Activated effector memory CD4-positive, alpha-beta T cell treated with Interleukin-2 at 50 U/mL for 16 hours (primary cell): ENCODE data around the gene PLGRKT.
"Not testable (repeated sequence)": the region's sequence is repeated elsewhere in the genome, so short reads cannot be mapped to it uniquely, and the experiment has no call there.

Source experiments
- DNase-seq: peaks from one replicate; pipeline ENCODE4 v3.0.0-alpha.2; 2020

PLGRKT gene, protein sequence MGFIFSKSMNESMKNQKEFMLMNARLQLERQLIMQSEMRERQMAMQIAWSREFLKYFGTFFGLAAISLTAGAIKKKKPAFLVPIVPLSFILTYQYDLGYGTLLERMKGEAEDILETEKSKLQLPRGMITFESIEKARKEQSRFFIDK

DNA sequence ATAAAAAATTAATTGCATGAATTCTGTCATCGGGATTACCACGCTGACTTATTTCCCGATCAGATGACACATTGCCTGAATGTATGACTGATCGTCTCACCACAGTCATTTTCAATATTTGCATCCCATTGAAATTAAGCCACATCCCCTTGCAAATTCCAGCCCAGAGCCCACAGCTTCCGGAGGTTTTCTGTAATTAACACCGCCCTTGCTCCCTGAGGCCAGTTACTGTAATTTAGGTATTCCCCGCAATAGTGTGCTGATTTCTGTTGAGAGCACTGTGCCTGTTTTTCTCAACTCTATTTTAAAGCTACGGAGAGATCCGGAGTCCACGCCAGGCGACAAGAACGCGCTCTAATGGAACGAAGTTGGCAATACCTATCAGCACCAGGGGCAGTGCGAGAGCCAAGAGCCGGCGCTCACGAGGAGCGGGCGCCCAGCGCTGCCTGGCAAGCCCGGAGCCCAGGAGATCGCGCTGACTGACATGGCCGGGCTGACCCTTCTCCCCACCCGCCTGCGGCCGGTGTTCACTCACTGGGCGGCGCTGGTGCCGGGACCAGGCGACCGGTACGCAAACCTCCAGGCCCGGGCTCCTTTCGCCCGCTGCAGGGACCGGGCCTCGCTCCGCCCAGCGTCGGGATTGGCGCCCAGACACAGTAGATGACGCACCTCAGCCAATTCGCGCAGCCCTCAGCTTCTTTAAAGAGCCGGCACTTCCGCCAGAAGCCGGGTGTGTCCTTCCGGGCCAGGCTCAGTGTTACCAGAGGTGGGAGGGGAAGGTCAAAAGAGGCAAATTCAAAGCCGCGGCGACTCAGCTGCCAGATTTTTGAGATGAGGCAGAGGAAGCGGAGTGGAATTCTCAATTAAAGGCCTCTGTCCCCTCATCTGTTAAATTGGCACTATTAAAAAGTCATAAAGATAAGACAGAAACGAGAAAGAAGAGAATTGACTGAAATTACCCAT is at the start of gene PLGRKT:
Gene PLGRKT (minus strand): TSS at position 672 of the 963 bp plus-strand sequence. CDS start 5,948 bp downstream, outside the sequence.
- DNase-seq, result peak; percentile 87

DNA sequence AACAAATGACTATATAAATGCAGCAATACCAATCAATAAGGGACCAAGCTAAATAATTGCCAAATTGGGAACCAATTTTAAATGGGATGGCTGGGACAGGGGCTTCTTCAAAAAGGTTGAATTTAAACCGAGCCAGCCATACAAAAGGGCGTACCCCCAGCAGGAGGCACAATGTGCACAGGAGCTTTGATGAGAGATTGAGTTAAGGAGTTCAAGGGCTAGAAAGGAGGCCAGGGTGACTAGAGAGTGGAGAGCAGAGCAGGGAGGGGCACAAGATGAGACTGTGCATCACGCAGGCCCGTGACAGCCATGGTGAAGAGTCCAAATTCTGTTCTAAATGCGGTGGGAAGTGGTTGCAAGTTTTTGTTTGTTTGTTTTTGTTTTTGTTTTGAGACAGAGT is 49.3 kb upstream of the PLGRKT start:
- no peak for DNase-seq

DNA sequence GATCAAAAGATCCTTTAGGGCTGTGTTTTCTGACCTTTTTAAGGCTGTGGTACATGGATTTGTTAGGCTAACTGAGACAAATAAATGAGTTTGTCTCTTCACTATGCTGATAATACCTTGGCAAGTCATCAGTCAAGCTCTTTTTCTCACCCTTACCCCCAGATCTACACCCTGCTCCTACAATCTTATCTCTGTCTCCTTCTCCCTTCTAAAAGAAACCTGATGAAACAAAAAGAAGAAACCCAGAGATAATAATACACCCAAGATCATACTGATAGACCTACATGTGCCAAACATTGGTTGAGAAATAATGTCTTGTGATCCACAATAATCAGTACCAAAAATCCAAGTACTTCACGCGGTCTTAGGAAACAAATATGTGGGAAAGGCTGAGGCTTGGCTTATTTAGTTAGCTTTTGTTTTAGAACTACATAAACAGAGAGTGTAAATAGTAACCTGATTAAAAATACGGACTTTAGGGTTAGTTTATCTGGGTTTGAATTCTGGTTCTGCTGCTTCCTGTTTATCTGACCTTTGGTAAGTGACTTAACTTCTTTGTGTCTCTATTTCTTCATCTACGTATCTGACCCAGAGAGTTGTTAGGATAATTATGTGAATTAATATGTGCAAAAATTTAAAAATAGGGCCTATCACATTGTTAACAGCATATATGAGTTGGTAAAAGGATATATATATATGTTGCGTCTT is 47.8 kb upstream of the PLGRKT start:
- DNase-seq, result no peak

DNA sequence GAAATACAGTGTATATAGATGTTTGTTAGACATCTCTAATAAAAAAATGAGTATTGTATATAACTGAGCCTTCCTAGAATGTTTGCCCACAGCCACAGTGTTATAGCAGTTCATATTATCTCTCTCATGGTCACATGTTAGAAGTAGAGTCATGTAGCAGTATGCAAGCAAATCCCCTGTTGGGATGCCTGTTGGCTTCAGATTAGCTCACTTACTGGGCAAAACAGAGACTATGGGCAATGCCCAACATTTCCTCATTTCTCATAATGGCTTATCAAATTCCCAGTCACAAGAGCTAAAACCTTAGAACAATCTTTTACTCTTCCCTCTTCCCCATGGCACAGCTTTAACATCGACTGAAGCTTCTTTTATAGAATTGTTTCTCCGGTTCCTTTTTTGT is 45.6 kb upstream of the PLGRKT start:
- no peak for DNase-seq

DNA sequence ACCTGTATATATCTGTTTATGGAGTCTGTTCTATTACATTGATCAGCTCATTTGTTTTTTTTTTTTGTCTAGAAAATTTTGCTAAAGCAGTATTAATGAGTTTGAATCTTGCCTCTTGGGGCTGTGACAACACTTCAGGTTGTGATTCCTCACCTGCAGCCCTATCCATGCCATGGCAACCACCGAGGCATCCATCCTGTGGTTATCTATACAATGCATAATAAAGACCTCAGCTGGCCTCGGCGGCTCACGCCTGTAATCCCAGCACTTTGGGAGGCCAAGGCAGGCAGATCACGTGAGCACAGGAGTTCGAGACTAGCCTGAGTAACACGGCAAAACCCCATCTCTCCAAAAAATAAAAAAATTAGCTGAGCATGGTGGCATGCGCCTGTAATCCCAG is 44.5 kb upstream of the PLGRKT start:
- no peak for DNase-seq

DNA sequence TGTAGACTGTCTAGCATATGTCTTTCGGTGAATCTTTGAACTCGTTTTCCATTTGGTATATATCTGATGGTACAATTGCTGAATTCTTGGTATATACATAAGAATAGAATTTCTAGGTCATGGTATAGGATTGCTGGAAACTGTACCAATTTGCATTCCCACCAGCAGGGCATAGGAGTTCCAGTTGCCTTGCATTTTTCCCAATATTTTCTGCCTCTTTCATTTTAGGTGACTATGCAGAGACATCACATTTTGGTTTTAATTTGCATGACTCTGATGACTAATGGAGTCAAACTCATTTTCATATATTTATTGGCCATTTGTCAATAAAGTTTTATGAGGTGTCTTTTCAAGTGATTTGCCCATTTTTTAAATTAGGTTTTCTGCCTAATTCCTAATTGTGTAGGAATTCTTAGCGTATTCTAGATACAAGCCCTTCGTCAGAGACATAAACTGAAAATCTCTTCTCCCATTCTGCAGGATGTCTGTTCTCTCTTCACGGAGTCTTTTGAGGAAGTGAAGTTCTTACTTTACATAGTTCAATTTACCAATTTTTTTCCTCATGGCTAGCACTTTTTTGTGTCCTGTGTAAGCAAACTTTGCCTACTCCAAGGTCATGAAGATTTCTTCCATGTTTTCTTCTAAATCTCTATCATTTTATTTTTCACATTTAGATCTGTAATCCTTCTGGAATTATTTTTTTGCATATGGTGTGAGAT is 43.8 kb upstream of the PLGRKT start:
- DNase-seq, result no peak

DNA sequence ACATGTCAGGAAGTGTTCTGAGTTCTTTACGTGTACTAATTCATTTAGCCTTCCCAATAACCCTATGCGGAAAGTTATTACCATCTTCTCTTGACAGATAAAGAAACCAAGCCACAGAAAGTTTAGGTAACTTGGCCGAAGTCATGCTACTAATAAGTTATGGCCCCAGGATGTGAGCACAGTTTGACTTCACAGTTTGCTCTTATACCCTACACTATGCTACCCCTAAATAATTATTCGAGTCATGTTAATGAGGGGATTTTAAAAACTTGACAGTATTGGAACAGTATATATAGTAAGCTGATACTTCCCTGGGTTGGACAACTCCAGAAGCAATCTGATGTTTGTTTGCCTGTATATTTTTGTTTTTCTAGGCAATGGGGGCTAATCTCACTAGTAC is 43.2 kb upstream of the PLGRKT start:
- DNase-seq, result no peak

DNA sequence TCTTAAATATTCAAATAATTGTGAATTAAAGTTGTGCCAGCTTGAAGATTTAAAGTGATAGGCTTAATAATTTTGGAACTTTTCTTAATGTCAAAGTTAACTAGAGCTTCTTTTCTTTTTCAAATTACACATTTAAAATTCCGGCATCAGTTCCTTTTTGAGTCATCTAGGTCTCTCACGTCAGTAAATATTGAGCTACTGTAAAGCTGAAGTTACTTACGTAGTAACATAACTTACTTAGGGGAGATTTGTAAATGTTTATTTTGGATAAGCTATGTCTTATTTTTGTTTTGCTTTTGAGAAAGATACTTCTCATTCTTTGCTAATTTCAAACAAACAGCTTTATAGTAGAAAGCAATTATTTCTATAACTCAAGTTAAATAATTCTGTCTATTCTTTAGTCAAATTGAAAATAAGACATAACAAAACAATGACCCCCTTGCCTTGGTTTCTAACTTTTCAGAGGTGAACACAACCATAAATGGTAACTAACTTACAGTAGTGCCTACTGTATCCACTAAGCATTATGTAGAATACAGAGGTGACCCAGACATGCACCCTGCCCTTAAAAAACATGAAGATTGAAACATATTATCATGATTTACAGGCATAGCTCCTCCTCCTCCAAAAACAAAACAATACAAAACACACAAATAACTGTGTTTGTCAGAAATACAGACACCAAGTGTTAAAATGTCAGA is 42.4 kb upstream of the PLGRKT start:
- DNase-seq, result no peak

DNA sequence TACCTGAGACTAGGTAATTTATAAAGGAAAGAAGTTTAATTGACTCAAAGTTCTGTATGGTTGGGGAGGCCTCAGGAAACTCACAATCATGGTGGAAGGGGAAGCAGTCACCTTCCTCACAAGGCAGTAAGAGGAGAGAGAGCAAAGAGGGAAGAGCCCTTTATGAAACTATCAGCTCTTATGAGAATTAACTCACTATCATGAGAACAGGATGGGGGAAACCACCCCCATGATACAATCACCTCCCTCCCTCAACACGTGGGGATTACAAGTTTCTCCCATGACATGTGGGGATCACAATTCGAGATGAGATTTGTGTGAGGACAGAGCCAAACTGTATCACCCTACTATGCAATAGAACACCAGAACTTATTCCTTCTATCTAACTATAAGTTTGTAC is 40.5 kb upstream of the PLGRKT start:
- no peak for DNase-seq

DNA sequence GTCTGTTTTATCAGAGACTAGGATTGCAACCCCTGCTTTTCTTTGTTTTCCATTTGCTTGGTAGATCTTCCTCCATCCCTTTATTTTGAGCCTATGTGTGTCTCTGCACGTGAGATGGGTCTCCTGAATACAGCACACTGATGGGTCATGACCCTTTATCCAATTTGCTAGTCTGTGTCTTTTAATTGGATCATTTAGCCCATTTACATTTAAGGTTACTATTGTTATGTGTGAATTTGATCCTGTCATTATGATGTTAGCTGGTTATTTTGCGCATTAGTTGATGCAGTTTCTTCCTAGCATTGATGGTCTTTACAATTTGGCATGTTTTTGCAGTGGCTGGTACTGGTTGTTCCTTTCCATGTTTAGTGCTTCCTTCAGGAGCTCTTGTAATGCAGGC is 37.9 kb upstream of the PLGRKT start:
- DNase-seq, result not testable (repeated sequence)

DNA sequence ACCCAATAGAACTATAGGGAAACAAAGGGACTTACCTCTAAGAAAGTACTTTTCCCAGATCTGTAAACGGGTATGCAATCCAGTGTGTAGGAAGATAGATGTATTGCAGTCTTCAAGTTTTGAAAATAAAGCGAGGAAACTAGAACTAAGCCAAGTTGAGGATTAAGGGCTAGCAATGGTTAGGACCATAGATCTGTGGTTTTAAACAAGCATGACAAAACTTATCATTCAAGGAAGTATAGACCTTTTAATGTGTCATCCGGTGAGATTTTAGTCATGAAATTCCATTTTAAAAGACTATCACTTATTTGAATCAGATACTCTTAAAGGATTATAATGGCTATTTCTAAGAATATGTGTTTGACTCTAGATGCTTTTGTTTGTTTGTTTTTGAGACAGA is 33.1 kb upstream of the PLGRKT start:
- DNase-seq, result no peak

DNA sequence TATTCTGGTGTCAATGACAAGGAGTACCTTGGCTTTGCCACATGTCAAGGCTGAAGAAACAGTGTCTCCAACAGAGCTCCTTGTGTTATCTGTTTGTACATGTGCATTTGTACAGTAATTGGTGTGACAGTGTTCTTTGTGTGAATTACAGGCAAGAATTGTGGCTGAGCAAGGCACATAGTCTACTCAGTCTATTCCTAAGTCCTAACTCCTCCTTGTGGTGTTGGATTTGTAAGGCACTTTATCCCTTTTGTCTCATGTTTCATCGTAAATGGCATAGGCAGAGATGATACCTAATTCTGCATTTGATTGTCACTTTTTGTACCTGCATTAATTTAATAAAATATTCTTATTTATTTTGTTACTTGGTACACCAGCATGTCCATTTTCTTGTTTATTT is 32.4 kb upstream of the PLGRKT start:
- no peak for DNase-seq

DNA sequence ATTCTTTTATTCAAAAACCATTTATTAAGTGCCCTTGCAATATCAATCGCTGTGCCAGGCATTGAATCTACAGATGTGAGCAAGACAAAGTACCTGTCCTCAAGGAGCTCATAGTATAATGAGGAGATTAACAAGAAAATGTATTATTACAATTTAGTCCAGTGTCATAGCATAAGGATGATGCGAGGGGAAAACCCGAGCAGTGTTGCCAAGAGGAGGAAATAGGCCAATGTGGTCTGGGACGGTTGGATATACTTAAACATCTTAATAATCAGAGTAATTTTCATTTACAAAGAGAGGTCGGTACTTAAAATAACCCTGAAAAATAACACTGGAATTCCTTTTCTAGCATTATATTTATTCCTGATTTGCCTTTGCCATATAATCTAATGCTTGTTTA is 31.1 kb upstream of the PLGRKT start:
- DNase-seq, result no peak

DNA sequence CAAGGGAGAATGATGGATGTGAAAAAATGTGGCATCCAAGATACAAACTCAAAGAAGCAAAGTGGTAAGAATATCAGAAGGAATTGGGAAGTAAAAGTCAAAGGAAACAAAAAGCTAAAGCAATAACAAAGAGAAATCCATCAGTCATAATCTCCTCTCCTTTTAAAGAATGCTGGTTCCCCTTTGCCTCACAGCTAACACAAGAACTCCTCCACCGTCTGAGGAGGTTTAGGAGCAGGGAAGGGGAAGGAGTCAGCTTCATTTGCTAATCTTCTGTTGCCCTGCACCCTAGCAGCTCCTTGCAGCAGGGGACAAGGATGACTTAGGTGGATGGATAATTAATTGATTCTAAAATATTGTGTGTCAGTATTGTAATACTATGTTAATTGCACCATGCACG is 29.0 kb upstream of the PLGRKT start:
- DNase-seq, result no peak

DNA sequence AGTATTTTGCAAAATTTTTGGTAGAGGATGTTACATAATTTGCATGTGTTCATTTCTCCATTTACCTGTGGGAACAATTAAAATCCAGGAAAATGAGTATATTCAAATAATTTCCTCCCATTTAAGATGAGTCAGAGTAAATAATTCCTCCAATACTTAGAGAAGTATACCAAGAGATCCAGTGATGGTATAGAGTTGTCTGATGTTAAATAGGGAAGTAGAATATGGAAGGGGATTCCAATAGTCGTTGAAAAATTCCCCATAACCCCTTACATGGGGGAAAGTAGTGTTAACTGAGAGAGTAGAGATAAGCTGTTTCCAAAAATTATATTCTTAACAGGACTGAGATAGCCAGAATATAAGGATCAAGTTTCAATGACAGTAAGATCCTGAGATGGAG is 28.3 kb upstream of the PLGRKT start:
- DNase-seq, result no peak

DNA sequence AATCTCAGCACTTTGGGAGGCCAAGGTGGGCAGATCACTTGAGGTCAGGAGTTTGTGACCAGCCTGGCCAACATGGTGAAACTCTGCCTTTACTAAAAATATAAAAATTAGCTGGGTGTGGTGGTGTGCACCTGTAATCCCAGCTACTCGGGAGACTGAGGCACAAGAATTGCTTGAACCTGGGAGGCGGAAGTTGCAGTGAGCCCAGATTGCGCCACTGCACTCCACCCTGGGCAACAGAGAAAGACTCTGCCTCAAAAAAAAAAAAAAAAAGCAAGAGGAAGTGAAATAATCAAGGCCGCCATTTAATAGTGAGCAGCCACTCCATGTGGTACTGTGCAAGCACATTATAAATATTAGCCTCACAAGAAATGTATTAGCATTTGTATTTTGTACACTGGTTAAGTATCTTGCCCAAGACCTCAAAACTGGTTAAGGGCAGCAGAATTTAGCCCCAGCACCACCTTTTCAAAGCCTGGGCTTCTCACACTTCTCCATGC is 27.2 kb upstream of the PLGRKT start:
- DNase-seq, result not testable (repeated sequence)

DNA sequence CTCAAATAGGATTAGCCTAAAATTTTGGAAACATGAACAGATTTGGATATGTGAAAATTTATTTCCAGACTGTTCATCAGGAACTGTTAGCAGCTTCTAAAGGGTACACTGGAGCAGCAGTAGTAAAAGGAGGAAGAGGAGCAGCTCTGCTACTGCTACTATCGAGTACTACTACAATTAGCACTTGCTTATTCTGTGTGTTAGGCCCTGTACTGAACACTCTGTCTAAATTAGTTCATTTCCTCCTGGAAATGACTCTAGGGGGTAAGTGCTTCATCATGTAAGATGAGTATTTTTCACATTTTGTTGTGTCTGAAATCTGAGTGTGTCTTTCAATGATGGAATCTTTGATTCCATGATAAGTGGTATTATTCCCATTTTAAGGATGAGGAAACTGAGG is 22.4 kb upstream of the PLGRKT start:
- DNase-seq, result no peak

DNA sequence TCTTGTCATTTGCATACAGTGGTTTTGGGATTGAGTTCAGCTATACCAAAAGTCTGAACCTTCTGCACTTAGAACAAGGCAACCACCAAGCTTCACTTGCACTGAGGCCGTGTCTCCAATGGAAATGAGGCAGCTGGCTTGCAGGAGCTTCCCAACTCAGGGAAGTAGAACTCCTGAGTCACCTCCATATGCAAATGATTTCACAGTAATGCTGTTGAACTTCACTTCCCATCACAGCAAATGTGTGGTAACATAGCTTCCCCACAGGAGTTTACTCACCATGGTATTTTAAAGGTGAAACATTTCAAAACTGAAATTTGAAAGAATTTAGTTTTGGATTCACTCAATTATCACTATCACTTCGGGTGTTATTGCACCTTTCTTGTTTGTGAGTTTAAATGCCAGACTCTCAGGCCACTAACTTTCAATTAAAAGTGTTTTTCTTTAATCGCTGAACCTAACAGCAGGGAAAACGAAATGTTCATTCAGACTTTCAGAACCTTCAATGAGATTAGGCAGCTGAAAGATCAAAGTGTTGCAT is 21.6 kb upstream of the PLGRKT start:
- DNase-seq, result no peak

DNA sequence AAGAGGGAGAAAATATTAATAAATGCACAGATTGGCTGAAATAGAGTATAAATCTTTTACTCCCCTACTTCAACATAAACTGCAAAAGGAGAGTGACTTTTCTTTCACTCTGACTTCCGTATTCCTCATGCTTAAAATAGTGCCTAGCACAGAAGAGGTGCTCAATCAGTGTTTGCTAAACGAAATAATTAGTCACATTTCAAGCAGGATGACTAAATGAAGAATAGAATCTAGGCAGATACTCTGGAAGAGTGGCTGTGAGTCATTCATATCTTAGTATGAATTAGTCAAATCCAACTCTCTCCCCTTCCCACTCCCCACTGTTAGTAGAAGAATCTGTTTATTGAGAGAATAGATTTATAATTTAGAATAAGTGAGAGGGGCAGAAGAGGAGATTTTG is 17.5 kb upstream of the PLGRKT start:
- no peak for DNase-seq

DNA sequence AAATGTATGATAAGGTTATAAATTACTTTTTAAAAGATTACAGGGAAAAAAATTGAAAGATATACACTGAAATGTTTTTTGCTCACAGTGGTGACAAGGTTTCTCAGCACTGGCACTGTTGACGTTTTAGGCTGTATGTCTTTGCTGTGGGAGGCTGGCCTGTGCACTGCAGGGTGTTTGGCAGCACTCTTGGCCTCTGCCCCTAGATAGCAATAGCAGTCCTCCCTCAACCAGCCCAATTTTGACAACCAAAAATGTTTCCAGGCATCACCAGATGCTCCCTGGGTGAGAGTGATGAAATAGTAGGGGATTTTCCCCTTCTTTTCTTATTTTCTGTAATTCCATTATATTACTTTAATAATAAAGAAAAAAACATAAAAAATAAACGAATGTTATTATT is 15.9 kb upstream of the PLGRKT start:
- no peak for DNase-seq

DNA sequence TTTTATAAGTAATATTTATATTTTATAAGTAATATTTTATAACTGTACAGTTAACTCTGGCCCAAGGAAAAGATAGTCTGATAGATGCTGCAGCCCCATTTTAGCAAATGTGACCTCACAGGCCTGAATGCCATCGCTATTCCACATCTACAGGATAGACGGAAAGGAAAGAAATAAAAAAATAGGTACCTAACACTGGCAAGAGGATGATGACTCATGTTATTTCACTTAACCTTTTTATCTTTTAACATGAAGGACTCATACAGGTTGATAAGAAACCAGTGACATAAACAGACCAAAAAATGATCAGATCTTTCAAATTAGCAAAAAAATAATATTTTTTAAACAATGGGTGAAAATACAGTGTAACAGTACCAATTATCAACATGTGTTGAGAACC is 15.3 kb upstream of the PLGRKT start:
- DNase-seq, result no peak

DNA sequence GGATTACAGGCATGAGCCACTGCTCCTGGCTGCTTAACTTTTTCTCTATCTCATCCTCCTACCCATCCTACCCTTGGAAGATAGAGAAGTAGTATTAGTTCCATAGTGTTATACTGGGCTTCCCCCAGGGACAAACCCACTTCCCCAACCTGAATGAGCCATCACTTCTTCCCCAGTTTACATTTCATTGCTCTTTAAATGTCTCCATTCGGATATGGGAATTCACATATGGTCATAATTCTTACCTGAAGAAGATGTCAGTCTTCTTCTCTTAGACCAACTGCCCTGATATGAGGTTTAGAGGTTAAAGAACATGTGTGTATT is 14.5 kb upstream of the PLGRKT start:
- no peak for DNase-seq
